ENCODE data around the gene ERCC6L. TPM values are rescaled to one million over a fixed set of nuclear protein-coding genes. Genes with fewer than 3 reads are reported as not detected.
"Not testable (repeated sequence)": the region's sequence is repeated elsewhere in the genome, so short reads cannot be mapped to it uniquely, and the experiment has no call there.

ERCC6L gene
- total RNA-seq, 1 donor: 1.6 TPM

- Histone ChIP-seq H3K27me3 (ENCODE audit: insufficient read depth, low read length) (no peaks in the 10 kb centered on the region), H3K9me3 (ENCODE audit: low read depth, low read length) (no peaks in the 10 kb centered on the region), H3K4me3 (ENCODE audit: low read length) (no peak overlapping the region), H3K4me1 (ENCODE audit: insufficient read depth, low read length) (no peaks in the 10 kb centered on the region)
These were observed 21.9 kb downstream of the ERCC6L start for GRCh38 chrX:72216973-72217372.

DNA sequence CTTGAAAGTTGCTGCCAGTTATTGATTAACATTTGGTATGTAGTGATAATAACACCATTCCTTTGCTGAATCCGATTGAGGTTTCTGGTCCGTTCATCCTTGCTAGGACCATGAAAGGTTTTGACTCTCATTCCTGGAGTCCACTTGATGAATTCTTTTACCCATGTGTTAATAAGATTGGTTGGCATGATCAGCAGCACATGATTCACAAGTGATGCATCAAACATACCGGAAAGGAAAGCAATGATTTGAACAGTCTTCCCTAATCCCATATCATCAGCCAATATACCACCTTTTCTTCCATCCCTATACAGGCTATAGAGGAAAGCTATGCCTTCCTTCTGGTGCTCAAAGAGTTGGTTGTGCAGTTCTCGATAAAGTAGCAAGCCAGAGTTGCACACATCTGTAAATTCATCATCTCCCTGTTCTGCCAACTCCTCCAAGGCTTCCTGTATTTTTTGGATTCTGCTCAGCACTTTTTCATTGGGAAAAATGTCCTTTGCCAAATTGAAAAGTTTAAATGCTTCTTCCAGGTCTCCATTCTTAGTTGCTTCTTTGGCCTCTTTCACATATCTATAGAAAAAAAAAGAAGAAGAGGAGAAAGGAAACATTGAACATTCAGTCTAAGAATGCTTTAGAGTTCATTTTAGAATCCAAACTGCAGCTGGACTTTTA is 30.6 kb downstream of the ERCC6L start:
- Histone ChIP-seq H3K27me3 (ENCODE audit: insufficient read depth, low read length) (no peaks in the 10 kb centered on the region), H3K9me3 (ENCODE audit: low read depth, low read length) (no peaks in the 10 kb centered on the region), H3K4me1 (ENCODE audit: insufficient read depth, low read length) (no peaks in the 10 kb centered on the region), H3K4me3 (ENCODE audit: low read length) (no peak overlapping the region)

DNA sequence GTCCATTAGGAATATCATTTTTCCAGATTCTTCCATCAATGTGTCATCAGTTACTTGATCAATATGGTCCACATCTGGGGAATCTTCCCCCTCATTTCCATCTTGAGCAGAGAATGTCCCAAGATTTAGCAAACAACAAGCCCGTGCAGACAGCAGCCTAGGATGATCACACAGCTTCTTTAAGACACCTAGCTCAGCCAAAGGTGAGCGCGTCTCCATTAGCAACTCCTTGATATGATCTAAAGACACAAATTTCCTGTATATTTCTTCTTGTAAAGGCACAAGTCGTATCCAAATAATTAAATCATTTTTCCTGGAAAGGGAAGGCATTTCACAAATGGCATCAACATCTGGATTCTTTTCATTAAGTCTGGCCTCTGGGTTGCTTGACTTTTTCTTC is 31.5 kb downstream of the ERCC6L start:
- no peaks in the 10 kb centered on the region for H3K4me1 ChIP-seq (ENCODE audit: insufficient read depth, low read length)
- no peaks in the 10 kb centered on the region for H3K27me3 ChIP-seq (ENCODE audit: insufficient read depth, low read length)
- no peak overlapping the region for H3K4me3 ChIP-seq (ENCODE audit: low read length)
- H3K9me3 ChIP-seq (ENCODE audit: low read depth, low read length): no peaks in the 10 kb centered on the region

DNA sequence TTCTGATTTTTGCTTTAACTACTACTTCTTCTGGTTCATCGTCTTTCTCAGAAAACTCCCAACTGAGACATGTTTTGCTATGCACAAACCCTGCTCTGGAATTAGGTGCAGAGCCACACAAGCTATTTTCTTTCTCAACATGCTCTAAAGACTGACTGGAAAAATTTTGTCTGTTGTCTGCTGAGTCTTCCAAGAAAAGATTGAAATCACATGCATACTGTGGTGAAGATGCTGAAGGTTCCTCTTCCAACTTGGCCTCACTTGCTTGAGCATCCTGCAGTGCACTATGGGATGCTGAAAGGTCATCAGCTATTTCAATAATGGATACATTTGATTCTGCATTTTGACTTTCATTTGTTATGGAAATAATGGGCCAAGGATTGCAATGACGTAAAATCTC is 33.1 kb downstream of the ERCC6L start:
- Histone ChIP-seq H3K4me3 (ENCODE audit: low read length) (no peak overlapping the region), H3K4me1 (ENCODE audit: insufficient read depth, low read length) (no peaks in the 10 kb centered on the region), H3K27me3 (ENCODE audit: insufficient read depth, low read length) (no peaks in the 10 kb centered on the region)

GRCh38 chrX:72203421-72203820 is 35.4 kb downstream of the ERCC6L start:
- Histone ChIP-seq H3K9me3 (ENCODE audit: low read depth, low read length) (no peaks in the 10 kb centered on the region), H3K27me3 (ENCODE audit: insufficient read depth, low read length) (no peaks in the 10 kb centered on the region)

More for the DNA sequence above, 33.1 kb downstream of the ERCC6L start:
- H3K9me3 ChIP-seq (ENCODE audit: low read depth, low read length): no peaks in the 10 kb centered on the region

DNA sequence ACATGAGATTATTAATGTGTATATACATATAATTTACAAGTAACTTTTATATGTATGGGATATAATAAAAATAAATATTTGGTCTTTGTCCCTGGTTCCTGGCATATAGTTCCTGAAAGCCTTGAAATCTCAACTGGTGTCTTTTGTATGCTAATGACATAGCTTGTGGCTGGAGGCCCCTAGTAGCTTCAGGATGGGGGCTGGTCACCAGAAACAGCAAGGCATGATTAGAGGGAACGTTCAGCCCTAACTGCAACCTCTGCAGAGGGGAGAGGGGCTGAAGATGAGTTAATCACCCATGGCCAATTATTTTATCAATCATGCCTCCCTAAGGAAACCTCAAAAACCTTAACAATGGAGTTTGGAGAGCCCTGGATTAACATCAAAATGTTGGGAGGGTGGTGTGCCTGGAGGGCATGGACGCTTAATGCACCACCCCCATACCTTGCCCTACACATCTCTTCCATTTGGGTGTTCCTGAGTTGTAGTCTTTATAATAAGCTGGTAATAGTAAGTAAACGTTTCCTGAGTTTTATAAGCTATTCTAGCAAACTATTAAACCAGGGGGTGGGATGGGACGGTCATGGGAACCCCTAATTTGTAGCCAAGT is 35.9 kb downstream of the ERCC6L start:
- no peaks in the 10 kb centered on the region for H3K27me3 ChIP-seq (ENCODE audit: insufficient read depth, low read length)
- no peaks in the 10 kb centered on the region for H3K4me1 ChIP-seq (ENCODE audit: insufficient read depth, low read length)
- no peaks in the 10 kb centered on the region for H3K9me3 ChIP-seq (ENCODE audit: low read depth, low read length)
- H3K4me3 ChIP-seq (ENCODE audit: low read length): no peak overlapping the region

More at GRCh38 chrX:72203421-72203820, 35.4 kb downstream of the ERCC6L start:
- Histone ChIP-seq H3K4me1 (ENCODE audit: insufficient read depth, low read length) (no peaks in the 10 kb centered on the region), H3K4me3 (ENCODE audit: low read length) (no peak overlapping the region)

DNA sequence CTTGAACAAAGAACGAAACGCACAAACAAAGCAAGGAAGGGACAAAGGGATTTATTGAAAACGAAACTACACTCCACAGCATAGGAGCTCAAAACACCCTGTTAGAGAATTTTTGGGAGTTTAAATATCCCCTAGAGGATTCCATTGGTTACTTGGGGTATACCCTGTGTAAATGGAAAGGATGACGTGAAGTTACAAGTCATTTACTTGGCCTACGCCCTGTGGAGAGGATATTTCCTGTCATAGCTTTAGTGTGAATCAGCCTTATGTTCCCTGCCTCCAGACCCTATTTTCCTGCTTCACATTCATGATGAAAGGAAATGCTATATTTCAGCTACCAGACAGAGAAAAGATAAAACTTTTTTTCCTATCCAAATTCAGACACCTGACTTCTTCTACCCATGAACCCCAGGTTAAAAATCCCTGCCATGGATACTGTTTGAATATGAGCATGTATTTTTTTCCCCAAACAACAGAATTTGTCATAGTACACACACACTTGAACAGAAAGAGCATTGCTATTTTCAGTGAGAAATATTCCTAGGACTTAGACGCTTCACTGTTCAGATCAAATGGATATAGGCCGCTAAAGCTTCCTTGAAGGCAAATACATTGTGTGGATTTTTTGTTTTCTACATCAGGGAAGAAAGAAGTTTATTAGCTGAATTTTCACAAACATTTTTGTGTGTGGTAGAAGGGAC is 36.8 kb downstream of the ERCC6L start:
- Histone ChIP-seq H3K9me3 (ENCODE audit: low read depth, low read length) (no peaks in the 10 kb centered on the region), H3K4me3 (ENCODE audit: low read length) (no peak overlapping the region), H3K4me1 (ENCODE audit: insufficient read depth, low read length) (no peaks in the 10 kb centered on the region), H3K27me3 (ENCODE audit: insufficient read depth, low read length) (no peaks in the 10 kb centered on the region)

DNA sequence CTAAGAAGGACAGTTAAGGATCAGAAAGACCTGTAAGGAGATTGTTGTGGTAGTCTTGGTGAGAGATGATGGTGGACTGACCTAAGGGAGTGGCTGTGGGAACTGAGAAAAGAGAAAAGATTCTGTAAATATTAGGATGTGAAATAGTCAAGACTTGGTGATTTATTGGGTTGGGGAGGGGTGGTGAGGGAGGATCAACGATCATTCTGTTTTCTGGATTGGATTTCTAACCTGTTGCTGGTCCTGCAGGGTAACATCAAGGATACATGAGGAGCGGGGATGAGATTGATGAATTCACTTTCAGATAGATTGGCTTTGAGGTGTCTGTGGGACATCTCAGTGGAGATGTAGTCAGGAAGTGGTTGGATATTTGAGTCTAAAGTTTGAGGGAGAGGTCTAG is 55.9 kb downstream of the ERCC6L start:
- H3K4me3 ChIP-seq (ENCODE audit: low read length): no peak overlapping the region
- H3K27me3 ChIP-seq (ENCODE audit: insufficient read depth, low read length): no peaks in the 10 kb centered on the region
- peaks cover 13% of the 10 kb centered on the region for H3K4me1 ChIP-seq (ENCODE audit: insufficient read depth, low read length)
- H3K9me3 ChIP-seq (ENCODE audit: low read depth, low read length): no peaks in the 10 kb centered on the region

GRCh38 chrX:72181178-72182125 is 57.4 kb downstream of the ERCC6L start, which contains the start of gene PIN4:
Gene PIN4, plus strand, starts transcription at chrX:72181757. Its CDS starts 29 bp downstream, at chrX:72181786.
- Histone ChIP-seq H3K4me1 (ENCODE audit: insufficient read depth, low read length) (peaks cover 13% of the 10 kb centered on the region), H3K9me3 (ENCODE audit: low read depth, low read length) (no peaks in the 10 kb centered on the region), H3K27me3 (ENCODE audit: insufficient read depth, low read length) (no peaks in the 10 kb centered on the region), H3K4me3 (ENCODE audit: low read length) (peak within 1 kb of the TSS; percentile 81)

GRCh38 chrX:72180539-72180938 is 58.3 kb downstream of the ERCC6L start:
- H3K27me3 ChIP-seq (ENCODE audit: insufficient read depth, low read length): no peaks in the 10 kb centered on the region
- no peak overlapping the region for H3K4me3 ChIP-seq (ENCODE audit: low read length)
- no peaks in the 10 kb centered on the region for H3K9me3 ChIP-seq (ENCODE audit: low read depth, low read length)
- peaks cover 13% of the 10 kb centered on the region for H3K4me1 ChIP-seq (ENCODE audit: insufficient read depth, low read length)

DNA sequence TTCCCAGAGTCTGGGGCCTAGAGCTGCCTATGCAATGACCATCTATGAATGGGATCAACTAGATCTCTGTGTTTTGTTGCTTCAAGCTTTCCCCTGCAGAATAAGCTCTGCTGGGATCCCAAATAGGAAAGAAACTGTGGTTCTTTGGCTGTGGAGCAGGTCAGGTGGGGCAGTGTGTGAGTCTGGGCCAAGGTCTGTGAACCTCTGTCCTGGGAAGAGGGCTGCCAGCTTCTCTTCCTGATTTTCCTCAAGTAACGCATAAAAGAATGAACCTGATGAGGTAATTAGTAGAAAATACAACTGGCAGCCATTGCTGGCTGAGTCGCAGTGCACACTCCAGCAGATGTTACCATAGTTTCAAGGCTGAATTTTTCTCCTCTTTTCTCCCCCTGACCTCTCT is 61.8 kb downstream of the ERCC6L start:
- no peaks in the 10 kb centered on the region for H3K27me3 ChIP-seq (ENCODE audit: insufficient read depth, low read length)
- no peak overlapping the region for H3K4me3 ChIP-seq (ENCODE audit: low read length)
- no peaks in the 10 kb centered on the region for H3K9me3 ChIP-seq (ENCODE audit: low read depth, low read length)
- H3K4me1 ChIP-seq (ENCODE audit: insufficient read depth, low read length): peaks cover 3% of the 10 kb centered on the region

GRCh38 chrX:72176289-72176688 is 62.5 kb downstream of the ERCC6L start:
- not testable (repeated sequence) for H3K4me3 ChIP-seq (ENCODE audit: low read length); H3K4me1 ChIP-seq (ENCODE audit: insufficient read depth, low read length)

GRCh38 chrX:72169008-72169728 is 69.7 kb downstream of the ERCC6L start:
- H3K4me1 ChIP-seq (ENCODE audit: insufficient read depth, low read length): no peaks in the 10 kb centered on the region
- H3K27me3 ChIP-seq (ENCODE audit: insufficient read depth, low read length): no peaks in the 10 kb centered on the region
- no peaks in the 10 kb centered on the region for H3K9me3 ChIP-seq (ENCODE audit: low read depth, low read length)
- peak overlapping the region; percentile 18 for H3K4me3 ChIP-seq (ENCODE audit: low read length)

More at GRCh38 chrX:72176289-72176688, 62.5 kb downstream of the ERCC6L start:
- not testable (repeated sequence) for H3K27me3 ChIP-seq (ENCODE audit: insufficient read depth, low read length); H3K9me3 ChIP-seq (ENCODE audit: low read depth, low read length)

- Histone ChIP-seq H3K4me3 (ENCODE audit: low read length) (no peak overlapping the region), H3K27me3 (ENCODE audit: insufficient read depth, low read length) (no peaks in the 10 kb centered on the region), H3K9me3 (ENCODE audit: low read depth, low read length) (no peaks in the 10 kb centered on the region), H3K4me1 (ENCODE audit: insufficient read depth, low read length) (no peaks in the 10 kb centered on the region)
These were observed 73.3 kb downstream of the ERCC6L start for GRCh38 chrX:72165551-72165950.

Measured in mononuclear cell (primary cell).